HG02571 (cell line): ENCODE results near the gene SEMA4B.

Experiments
- ATAC-seq: cut with Tn5 transposase; IDR thresholded peaks from one replicate; pipeline ENCODE4 v1.9.1; 2021; ENCODE audit warnings: mild to moderate bottlenecking, moderate library complexity; ENCODE audit not compliant: unreplicated experiment

Gene SEMA4B

DNA sequence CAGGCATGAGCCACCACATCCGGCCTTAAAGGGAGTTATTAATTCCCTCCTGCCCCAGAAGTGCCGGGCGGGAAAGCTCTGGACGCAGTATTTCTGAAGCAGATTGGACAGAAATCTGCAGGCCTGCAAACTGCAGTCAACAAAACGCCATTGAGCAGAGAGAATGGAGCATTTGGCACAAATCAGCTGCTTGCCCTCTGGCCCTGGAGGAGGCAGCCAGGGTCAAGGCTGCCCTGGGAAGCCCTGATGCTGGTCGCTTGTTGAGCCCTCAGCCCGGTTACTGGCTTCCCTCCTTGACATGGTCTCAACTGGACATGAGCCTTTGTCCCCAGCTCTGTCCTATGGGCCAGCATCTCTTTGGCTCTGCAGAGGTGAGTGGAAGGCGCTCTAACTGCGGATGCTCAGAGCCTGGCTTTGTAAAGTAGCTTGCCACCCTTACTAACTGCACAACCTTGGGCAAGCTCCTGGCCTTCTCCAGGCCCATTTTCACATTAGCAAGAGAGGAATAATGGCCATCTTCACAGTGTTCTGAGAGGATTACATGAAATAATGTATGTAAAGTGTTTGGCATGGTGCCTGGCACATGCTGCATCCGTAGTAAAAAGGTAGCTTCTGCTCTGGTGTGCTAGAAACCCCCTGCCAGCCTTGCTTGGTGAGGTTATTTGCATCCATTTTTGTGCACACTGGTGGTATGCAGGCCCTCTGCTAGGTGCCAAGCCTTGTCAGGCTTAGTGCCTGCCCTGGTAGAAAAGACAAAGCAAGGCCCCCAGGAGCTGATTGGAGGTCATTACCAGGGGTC lies 4.1 kb downstream of the SEMA4B start:
- ATAC-seq = no peak

DNA sequence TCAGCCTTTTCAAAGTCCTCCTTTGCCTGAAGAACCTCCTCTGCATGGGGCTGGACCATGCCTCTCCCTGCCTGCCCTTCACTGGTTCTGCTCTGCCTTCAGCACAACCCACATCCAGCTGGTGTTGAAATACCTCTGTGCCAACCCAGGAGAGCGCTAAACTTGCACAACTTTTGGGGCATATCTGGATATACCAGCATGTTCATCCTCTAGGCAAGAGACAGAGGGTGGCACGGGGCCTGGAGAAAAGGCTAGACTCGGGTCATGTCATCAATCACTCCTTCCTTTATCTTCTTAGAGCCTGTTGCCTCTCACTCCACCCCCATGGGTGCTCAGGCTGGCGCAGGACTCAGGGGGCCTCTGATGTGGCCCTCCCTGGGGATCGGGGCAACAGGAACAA lies 4.8 kb downstream of the SEMA4B start:
- no peak for ATAC-seq

DNA sequence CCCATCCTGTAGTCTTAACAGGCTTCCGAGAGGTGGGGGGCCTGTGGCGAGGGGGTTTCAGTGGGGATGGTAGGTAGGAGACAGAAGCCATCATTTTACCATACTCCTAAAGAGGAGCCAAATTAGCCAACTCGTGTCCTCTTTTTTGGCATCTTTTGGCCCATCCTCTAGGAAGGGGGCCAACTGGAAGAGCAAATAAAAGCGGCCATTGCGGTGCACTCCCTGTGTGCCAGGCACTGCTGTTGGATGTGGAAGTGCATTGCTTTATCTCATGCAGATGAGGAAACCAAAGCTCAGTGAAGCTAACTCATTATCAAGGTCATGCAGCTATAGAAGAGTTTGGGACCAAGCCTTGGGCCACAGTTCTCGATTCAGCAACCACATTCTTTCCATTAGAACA lies 6.1 kb downstream of the SEMA4B start:
- ATAC-seq = no peak

DNA sequence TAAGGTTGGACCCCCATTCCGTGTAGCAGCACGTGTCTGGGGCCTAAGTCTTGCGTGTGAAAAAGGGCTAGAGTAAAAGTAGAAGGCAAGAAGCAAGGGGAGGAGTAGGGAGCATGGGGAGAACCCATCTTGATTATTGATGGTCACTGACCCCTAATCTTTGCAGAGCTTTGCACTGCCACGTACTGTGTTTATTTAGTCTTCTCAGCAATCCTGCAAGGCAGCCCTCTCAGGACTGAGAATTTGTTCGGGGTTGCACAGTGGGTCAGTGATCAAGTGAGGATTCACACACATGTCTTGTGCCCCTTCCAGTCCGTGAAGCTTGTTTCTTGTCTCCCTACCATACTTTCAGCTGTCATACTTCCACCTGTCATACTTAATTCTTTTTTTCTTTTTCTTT lies 7.2 kb downstream of the SEMA4B start:
- ATAC-seq = no peak

DNA sequence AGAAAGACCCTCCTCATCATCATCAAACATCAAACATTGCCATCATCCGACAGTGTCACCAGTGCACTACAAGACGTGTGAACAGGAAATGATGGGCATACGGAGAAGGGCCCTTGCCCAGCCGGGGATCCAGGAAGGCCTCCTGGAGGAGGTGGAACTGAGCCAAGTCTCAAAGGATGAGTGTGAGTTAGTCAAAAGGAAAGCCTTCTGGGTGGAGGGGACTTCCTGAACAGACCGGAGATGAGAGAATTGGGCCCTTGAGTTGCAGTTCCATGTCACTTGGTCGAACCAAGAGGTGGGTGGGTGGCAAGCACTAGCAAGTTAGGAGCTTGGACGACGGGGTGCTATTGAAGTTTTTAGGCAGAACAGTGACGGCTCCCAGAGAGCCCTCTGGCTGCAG lies 8.5 kb downstream of the SEMA4B start:
- no peak for ATAC-seq

DNA sequence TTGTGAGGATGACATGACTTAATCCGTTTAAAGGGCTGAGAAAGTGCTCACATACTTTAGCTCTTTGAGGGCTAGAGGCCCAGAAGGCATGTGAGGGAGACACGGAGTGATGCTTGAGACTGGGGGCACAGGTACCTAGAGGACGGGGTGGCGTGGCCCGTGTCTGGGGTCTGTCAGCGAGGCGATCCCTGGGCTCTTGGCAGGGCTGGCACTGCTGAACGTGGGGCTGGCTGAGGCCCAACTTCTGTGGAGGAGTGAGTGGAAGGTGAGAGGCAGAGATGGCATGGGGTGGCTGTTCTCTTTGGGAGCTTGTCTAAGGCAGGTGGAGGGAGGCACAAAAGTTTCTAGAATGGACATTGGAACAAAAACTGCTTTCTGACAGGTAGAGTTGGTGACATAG lies 9.5 kb downstream of the SEMA4B start:
- ATAC-seq = no peak

DNA sequence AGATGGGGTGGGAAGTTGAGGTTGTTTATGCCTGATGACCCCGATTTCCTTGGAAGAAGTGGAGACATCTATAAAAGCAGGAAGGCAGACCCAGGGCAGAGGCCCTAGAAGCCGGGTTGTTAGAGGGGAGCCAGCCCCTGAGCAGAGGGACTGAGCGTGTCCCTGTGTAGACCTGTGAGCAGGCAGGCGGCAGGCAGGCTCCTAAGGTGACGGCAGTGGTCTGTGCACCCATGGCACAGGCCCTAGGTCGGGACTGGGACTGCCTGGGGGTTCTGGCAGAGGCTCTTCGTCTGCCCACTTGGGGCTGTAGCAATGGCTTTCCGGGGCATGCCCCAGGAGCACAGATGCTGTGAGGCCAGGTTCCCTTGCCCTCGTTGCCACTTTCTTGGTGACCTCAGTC lies 9.9 kb downstream of the SEMA4B start:
- no peak for ATAC-seq

DNA sequence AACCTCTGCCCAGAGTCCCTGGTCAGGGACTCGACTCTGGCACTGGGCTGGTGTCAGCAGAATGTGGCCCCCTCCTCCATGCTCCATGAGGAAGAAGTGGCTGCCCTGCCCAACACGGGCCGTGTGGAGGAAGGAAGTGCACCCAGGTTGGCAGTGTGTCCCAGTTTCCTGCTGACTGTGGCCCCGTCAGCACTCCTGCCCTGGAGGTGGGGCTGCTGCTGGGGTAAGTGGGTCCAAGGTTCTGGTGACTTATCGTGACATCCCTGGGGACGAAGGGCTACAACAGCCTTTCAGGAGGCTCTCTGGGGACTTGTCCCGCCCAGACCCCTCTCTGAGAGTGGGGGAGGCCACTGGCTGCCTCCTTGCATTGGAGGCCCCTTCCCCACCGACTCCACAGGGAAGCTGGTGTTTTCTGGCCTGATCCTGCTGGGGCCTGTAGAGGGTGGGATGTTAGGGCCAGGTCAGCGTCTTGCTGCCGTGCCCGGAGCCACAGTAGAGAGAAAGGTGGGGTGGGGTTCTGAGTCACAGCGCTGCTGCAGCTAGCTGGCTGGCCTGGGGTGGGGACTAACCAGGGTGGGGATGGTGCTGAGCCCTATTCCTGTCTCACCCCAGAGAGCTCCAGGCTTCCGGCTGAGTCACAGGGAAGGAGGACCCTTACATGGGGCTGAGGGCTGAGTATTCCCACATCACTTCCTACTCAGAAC lies 10.5 kb downstream of the SEMA4B start:
- no peak for ATAC-seq

DNA sequence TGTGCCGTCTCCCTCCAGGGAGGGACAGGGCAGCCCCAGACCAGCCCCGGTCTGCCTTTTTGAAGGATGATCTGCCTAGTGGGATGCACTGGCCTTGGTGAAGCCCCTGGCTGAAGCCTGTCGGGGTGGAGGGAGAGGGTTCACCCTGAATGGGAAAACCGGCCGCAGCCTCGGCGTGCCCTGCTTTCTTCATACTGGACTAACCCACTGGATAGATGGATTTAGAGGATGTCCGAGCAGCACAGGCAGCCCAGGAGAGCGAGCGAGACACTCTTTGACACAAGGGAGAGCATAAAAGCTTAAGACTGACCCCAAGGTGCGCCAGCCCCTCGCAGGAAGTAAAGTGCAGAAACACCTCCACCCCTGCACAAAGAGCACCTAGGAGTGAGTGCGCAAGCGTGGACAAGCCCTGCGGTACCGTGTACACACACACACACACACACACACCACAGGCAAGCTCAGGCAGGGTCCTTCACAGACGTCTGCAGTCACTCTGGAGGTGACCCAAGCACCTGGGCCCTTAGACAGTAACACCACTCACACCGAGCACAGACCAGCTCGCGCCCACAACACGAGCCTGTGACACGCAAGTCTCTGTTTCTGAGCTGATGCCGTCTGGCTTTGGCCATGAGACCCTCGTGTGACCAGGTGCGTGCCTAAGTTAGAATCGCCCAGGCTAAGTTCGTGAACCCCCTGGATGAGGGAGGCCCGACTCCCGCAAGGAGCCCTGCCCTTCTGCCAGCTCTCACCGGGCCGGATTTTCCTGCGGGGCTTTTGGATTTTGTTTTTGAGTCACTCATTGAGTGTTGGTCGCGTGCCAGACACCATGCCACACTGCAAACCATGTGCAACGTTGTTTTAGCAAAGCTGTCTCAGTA lies 11.3 kb downstream of the SEMA4B start:
- no peak for ATAC-seq

DNA sequence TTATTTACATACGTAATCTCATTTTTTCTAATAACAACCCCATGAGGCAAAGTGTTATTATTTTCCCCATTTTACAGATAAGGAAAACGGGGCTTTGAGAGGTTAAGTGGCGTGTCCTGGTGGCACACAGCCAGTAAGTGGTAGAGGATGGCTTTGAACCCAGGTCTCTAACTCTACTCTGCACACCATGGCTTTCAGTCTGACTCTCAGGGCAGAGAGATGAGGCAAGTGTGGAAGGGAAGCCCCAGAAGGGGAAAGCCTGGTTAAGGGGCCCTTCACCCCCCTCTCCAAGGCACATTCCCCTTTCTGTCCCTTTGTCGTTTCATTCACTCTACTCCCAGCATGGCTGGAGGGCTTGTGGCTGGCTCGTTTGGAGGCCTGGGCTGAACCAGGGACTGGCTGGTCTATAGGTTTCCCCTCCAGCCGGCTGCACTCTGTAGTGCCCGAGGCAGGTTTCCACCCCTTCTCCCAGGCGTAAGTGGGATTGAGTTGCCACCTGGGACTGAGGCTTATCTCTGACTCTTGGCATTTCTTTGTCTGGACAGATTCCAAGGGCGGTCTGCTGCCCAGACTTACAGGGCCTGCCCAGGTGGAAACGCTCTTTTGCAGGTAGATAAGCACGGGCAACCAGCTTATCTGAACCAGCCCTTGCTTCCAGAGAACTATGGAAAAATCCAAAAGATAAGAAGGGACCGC lies 12.1 kb downstream of the SEMA4B start:
- ATAC-seq = no peak

DNA sequence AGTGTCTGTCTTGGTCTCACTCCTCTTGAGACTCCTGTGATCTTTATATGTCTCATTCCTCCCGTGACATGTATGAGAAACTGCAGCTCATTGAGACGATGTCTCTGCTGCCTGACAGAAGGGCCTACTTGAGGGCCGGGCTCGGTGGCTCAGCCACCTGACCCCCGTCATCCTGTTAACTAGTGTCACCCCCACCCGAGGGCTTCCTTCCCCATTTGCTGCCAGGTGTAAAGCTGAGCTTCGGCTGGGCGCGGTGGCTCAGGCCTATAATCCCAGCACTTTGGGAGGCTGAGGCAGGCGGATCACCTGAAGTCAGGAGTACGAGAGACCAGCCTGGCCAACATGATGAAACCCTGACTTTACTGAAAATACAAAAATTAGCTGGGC lies 12.7 kb downstream of the SEMA4B start:
- ATAC-seq = no peak

DNA sequence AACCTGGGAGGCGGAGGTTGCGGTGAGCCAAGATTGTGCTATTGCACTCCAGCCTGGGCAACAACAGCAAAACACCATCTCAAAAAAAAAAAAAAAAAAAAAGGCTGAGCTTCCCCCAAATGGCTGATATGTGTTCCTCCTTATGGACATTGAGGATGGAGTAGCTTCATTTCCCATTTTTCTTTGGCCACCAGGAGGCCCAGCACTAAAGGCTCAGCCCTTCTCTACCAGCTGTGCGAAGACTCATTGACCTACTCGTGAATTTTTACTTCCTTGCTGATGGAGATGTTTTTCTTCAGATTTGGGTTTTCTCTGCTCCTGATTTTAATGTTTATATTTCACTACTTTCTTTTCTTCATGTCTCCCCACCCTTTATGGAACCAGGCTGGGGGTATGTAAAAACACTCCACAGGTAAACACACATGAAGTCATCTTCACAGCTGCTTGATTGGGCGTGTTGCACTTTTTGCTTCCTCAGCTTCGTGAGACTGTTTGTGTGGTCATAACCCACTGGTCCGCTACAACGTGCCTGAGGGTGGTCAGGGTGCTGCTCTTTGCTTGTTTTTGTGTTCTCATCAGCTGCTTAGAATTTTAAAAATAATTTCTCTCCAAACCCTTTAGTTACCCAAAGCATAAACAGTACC lies 13.5 kb downstream of the SEMA4B start:
- no peak for ATAC-seq

DNA sequence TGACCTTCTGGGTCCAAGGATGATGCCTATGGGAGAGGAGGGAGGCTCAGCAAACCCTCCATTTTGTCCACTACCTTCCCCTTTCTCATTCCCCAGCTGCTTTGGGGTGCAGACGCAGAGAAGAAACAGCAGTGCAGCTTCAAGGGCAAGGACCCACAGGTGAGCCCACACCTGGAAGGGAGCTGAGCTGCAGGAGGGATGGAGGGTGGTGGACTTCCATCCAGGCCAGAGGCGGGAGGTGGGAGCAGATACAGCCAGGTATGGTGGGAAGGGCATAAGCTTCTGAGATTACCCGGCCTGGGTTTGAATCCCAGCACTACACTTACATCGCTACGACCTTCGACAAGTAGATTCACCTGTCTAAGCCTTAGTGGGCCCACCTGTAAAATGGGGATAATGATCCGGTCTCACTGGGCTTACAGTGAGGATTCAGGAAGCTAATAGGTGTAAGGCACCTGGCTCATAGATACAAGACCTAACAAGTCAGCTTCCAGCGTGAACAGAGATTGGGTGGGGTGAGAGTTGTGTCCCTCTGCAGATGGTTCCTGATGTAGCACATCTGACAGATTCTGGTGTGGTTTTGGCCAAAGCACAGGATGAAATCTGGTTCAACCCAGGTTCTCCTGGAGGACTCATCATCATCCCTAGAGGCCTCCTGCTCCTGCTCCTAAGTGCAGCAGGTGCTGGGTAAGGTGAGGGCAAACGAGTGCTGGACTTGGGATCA lies 16.7 kb downstream of the SEMA4B start:
- ATAC-seq = no peak

DNA sequence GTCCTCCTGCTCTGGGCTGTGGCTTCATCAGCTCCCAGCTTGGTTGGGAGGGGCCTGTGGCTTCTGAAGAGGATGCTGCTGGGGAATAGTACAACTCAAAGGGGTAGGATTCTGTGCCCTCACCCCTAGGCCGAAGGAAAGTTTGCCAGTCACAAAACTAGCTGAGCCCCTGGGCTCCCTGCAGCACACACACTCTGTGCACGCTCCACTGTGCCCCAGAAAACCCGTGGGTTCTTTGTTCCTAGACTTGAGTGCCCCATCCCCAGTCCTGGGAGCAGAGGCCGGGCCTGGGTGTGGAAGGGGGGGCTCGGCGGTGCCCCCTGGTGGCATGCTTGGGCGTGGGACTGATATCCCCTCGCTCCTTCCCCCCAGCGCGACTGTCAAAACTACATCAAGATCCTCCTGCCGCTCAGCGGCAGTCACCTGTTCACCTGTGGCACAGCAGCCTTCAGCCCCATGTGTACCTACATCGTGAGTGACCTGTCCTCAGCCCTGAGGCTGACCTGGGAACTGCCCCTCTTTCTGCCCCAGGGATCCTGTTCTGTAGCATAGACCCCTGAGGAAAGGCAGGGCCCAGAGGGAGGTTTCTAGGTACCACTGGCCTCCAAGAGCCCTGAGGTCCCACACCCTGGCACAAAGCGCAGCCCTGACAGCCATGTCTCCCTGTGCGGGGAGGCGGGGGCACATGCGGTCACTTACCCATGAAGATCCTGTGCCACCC lies 18.5 kb downstream of the SEMA4B start:
- ATAC-seq = no peak

DNA sequence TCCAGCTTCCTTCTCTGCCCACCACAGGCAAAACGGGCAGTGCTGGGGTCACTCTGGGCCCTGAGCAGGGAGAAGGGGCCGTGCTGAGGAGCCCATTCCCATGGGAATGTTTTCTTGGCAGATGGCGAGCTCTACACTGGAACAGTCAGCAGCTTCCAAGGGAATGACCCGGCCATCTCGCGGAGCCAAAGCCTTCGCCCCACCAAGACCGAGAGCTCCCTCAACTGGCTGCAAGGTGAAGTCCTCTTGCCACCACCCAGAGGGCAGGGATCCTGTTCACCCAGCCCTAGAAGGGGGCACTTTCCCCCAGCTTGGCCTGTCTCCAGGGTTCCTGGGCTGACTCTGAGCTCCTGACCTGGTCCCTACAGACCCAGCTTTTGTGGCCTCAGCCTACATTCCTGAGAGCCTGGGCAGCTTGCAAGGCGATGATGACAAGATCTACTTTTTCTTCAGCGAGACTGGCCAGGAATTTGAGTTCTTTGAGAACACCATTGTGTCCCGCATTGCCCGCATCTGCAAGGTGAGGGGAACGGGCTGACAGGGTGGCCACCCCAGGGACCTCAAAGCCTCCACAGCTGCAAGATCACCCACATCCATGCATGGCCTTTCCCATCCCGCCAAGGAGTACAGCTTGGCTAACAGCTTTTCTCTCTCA lies 20.2 kb downstream of the SEMA4B start:
- no peak for ATAC-seq

DNA sequence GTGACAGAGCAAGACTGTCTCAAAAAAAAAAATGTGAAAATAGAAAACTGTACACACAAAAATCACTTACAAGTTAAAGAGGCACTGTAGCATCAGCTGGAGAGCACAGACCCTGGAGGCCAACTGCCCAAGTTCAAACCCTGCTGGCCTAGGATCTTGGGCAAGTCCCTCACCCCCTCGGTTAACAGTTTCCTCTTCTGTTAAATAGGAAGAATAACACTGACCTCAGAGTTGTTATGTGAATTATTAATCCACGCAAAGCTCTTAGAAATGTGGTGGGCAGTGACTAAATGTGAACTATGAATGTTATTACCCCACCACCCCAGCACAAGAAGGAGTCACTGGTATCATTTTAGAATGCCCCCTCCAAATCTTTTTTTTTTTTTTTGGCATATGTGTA lies 21.4 kb downstream of the SEMA4B start:
- no peak for ATAC-seq

DNA sequence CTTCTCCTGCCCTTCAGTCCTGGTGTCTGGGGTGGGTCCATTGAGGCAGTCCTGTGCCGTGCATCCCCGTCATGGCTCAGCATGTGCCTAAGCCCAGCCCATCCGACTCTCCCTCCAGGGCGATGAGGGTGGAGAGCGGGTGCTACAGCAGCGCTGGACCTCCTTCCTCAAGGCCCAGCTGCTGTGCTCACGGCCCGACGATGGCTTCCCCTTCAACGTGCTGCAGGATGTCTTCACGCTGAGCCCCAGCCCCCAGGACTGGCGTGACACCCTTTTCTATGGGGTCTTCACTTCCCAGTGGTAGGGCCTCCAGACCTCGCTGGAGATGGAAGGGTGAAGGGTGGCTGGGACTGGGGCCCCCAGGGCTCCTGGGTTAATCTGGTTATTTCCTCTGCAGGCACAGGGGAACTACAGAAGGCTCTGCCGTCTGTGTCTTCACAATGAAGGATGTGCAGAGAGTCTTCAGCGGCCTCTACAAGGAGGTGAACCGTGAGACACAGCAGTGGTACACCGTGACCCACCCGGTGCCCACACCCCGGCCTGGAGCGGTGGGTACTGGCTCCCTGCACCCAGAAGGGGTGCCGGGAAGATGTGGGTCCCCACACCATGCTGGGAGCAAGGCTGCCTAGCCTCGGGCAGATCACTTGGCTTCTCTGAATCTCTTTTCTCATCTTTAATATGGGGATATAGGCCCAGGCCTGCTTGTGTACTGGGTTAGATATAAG lies 22.5 kb downstream of the SEMA4B start:
- ATAC-seq = no peak

DNA sequence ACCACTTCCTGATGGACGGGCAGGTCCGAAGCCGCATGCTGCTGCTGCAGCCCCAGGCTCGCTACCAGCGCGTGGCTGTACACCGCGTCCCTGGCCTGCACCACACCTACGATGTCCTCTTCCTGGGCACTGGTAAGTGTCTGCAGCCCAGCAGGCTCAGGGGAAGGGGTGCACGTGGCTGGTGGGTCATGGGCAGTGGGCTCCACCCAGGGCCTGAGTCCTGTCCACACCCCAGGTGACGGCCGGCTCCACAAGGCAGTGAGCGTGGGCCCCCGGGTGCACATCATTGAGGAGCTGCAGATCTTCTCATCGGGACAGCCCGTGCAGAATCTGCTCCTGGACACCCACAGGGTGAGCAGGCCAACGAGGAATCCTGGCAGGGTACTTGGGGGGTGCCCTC lies 23.9 kb downstream of the SEMA4B start:
- no peak for ATAC-seq
